H1 (cell line): Measurements from ENCODE around the gene HMCN2. TPM values are rescaled to one million over a fixed set of nuclear protein-coding genes. Genes with fewer than 3 reads are reported as not detected.

Source experiments
- CTCF ChIA-PET: fragments of 300-600 bp; sonication (Branson Sonifier 250); formaldehyde crosslinking; loops from one replicate; lab custom pipeline; 2021; ENCODE audit not compliant: partially characterized antibody; lab: Charles Lee
- POLR2A ChIA-PET: fragments of 300-600 bp; sonication (Branson Sonifier 250); formaldehyde crosslinking; loops from one replicate; lab custom pipeline; 2021; ENCODE audit warnings: inconsistent platforms; ENCODE audit not compliant: partially characterized antibody; lab: Charles Lee
- DNase-seq, 2 experiments: peaks; one replicate each; pipeline versions ENCODE4 v3.0.0 to v3.0.0-alpha.2; 2010 to 2022; ENCODE audit warnings: low spot score in 2 of 2, low read depth in 1 of 2, mixed read lengths in 1 of 2
- FAIRE-seq: peaks from 2 replicates; lab custom pipeline; 2011; peaks lifted over from hg19 to GRCh38; lab: Jason Lieb, UNC
- H2AFZ ChIP-seq: 2 replicates; pipeline ENCODE4 v1.8.1; 2012; ENCODE audit warnings: low read length, inconsistent platforms
- H2AK5ac ChIP-seq: 2 replicates; pipeline ENCODE4 v1.6.1; 2013; ENCODE audit warnings: low read depth, low read length
- H2BK120ac ChIP-seq: replicated peaks from 2 replicates; pipeline ENCODE3; 2013; ENCODE audit warnings: low read depth, low read length, inconsistent platforms
- H2BK12ac ChIP-seq: 2 replicates; pipeline ENCODE4 v1.6.1; 2013; ENCODE audit warnings: low read depth, low read length
- H2BK15ac ChIP-seq: 2 replicates; pipeline ENCODE4 v1.6.1; 2013; ENCODE audit warnings: low read length
- H2BK20ac ChIP-seq: 2 replicates; pipeline ENCODE4 v1.6.1; 2013; ENCODE audit warnings: low read length
- H2BK5ac ChIP-seq: 2 replicates; pipeline ENCODE4 v1.6.1; 2013; ENCODE audit warnings: low read depth, low read length
- H3K14ac ChIP-seq: 2 replicates; pipeline ENCODE4 v1.6.1; 2013; ENCODE audit warnings: inconsistent platforms; ENCODE audit not compliant: insufficient read length
- H3K18ac ChIP-seq: 2 replicates; pipeline ENCODE4 v1.6.1; 2013; ENCODE audit warnings: low read length; ENCODE audit errors: extremely low read depth
- H3K23ac ChIP-seq: 2 replicates; pipeline ENCODE4 v1.6.1; 2013; ENCODE audit warnings: inconsistent platforms; ENCODE audit not compliant: insufficient read length
- H3K23me2 ChIP-seq: 2 replicates; pipeline ENCODE4 v1.6.1; 2013; ENCODE audit warnings: low read depth, low read length
- H3K27ac ChIP-seq: 2 replicates; pipeline ENCODE4 v1.6.1; 2011; ENCODE audit warnings: low read depth, low read length, inconsistent platforms
- H3K27me3 ChIP-seq, 4 experiments: replicated peaks in 1 of 4; 1 replicate in 1 of 4; 2 replicates in 3 of 4; pipeline versions ENCODE4 v1.6.1 to v1.8.1; 2011 to 2013; ENCODE audit warnings: low read length in 3 of 4, mild to moderate bottlenecking in 3 of 4, inconsistent platforms in 2 of 4, mixed read lengths in 2 of 4, moderate library complexity in 1 of 4; ENCODE audit not compliant: control insufficient read depth in 3 of 4, insufficient read depth in 3 of 4; ENCODE audit errors: extremely low read depth in 1 of 4
- H3K36me3 ChIP-seq, 4 experiments: 2 replicates each; pipeline versions ENCODE4 v1.6.1 to v1.8.1; 2011 to 2013; ENCODE audit warnings: mild to moderate bottlenecking in 4 of 4, low read length in 3 of 4, moderate library complexity in 2 of 4, control low read depth in 1 of 4, inconsistent platforms in 1 of 4; ENCODE audit not compliant: insufficient read depth in 4 of 4, control insufficient read depth in 2 of 4
- H3K4ac ChIP-seq: replicated peaks from 2 replicates; pipeline ENCODE3; 2013; ENCODE audit warnings: low read length, low read depth, mixed read lengths, inconsistent platforms; ENCODE audit not compliant: insufficient read length
- H3K4me1 ChIP-seq, 4 experiments: replicated peaks in 1 of 4; 1 replicate in 1 of 4; 2 replicates in 3 of 4; pipeline versions ENCODE4 v1.6.1 to v1.8.1; 2011 to 2013; ENCODE audit warnings: low read length in 3 of 4, inconsistent platforms in 2 of 4, mixed read lengths in 1 of 4; ENCODE audit not compliant: insufficient read depth in 4 of 4, control insufficient read depth in 3 of 4
- H3K4me2 ChIP-seq, 2 experiments: 2 replicates each; pipeline versions ENCODE4 v1.6.1 to v1.8.1; 2011 to 2013; ENCODE audit warnings: low read depth in 2 of 2, low read length in 2 of 2, control low read depth in 1 of 2, inconsistent platforms in 1 of 2, mild to moderate bottlenecking in 1 of 2; ENCODE audit not compliant: insufficient read depth in 1 of 2
- H3K4me3 ChIP-seq, 4 experiments: fragments of 200-600, 300-600 bp in 1 of 4; sonication (generic), shearing (Covaris generic), sonication (Bioruptor Twin) in 1 of 4; 2 replicates each; pipeline versions ENCODE4 v1.5.1 to v1.8.1; 2011 to 2016; ENCODE audit warnings: low read length in 4 of 4, low read depth in 3 of 4, control low read depth in 2 of 4, inconsistent platforms in 2 of 4, mild to moderate bottlenecking in 2 of 4, mixed read lengths in 1 of 4, moderate library complexity in 1 of 4; ENCODE audit not compliant: insufficient read depth in 2 of 4; ENCODE audit errors: extremely low read depth in 1 of 4
- H3K56ac ChIP-seq: replicated peaks from 2 replicates; pipeline ENCODE3; 2013; ENCODE audit warnings: low read depth, mild to moderate bottlenecking, mixed read lengths, low read length, inconsistent platforms; ENCODE audit not compliant: insufficient read length
- H3K79me1 ChIP-seq: 2 replicates; pipeline ENCODE4 v1.6.1; 2013; ENCODE audit warnings: low read depth, low read length, control low read depth
- H3K79me2 ChIP-seq, 2 experiments: 2 replicates each; pipeline versions ENCODE4 v1.6.1 to v1.8.1; 2012 to 2013; ENCODE audit warnings: low read length in 2 of 2, mild to moderate bottlenecking in 2 of 2, inconsistent platforms in 1 of 2; ENCODE audit not compliant: insufficient read depth in 2 of 2, control insufficient read depth in 1 of 2
- H3K9ac ChIP-seq, 4 experiments: replicated peaks in 1 of 4; 1 replicate in 1 of 4; 2 replicates in 3 of 4; pipeline versions ENCODE4 v1.6.1 to v1.8.1; 2011 to 2013; ENCODE audit warnings: low read depth in 3 of 4, low read length in 3 of 4, control low read depth in 2 of 4, mild to moderate bottlenecking in 2 of 4, moderate library complexity in 2 of 4, inconsistent platforms in 1 of 4; ENCODE audit errors: extremely low read depth in 1 of 4
- H3K9me3 ChIP-seq, 2 experiments: 2 replicates each; pipeline versions ENCODE4 v1.6.1 to v1.8.1; 2012 to 2013; ENCODE audit warnings: mild to moderate bottlenecking in 2 of 2, moderate library complexity in 2 of 2, control low read depth in 1 of 2, inconsistent platforms in 1 of 2, low read depth in 1 of 2, low read length in 1 of 2, mixed read lengths in 1 of 2; ENCODE audit not compliant: insufficient read depth in 2 of 2
- H4K20me1 ChIP-seq, 2 experiments: replicated peaks in 1 of 2; 2 replicates each; pipeline versions ENCODE3 to v1.8.1; 2011 to 2013; ENCODE audit warnings: inconsistent platforms in 2 of 2, low read length in 2 of 2, mild to moderate bottlenecking in 1 of 2; ENCODE audit not compliant: insufficient read depth in 2 of 2, control insufficient read depth in 1 of 2
- H4K5ac ChIP-seq: 2 replicates; pipeline ENCODE4 v1.6.1; 2013; ENCODE audit warnings: low read length, low read depth, mixed read lengths, inconsistent platforms; ENCODE audit not compliant: insufficient read length
- H4K8ac ChIP-seq: 2 replicates; pipeline ENCODE4 v1.8.0; 2013; ENCODE audit warnings: mild to moderate bottlenecking, moderate library complexity, low read length, inconsistent platforms; ENCODE audit not compliant: insufficient read depth; ENCODE audit errors: extremely low read depth
- H4K91ac ChIP-seq: replicated peaks from 2 replicates; pipeline ENCODE3; 2013; ENCODE audit warnings: low read length, mixed read lengths, inconsistent platforms; ENCODE audit not compliant: insufficient read length
- BACH1 ChIP-seq: IDR thresholded peaks from 2 replicates; pipeline ENCODE4 v1.6.1; 2012; ENCODE audit warnings: low read length, improper control_type of control experiment
- CBX5 ChIP-seq: fragments of 300-800, 300-1000 bp; sonication (generic); IDR thresholded peaks from 2 replicates; pipeline ENCODE4 v1.7.1; 2016; ENCODE audit warnings: antibody characterized with exemption, low read length, low read depth
- JUN ChIP-seq: IDR thresholded peaks from 2 replicates; pipeline ENCODE4 v1.6.1; 2011; ENCODE audit warnings: low read depth, mild to moderate bottlenecking, improper control_type of control experiment, low read length
- POLR2A ChIP-seq, 2 experiments: IDR thresholded peaks; 1 replicate in 1 of 2; 2 replicates in 1 of 2; pipeline ENCODE4 v1.6.1; 2011; ENCODE audit warnings: low read depth in 2 of 2, low read length in 2 of 2, mild to moderate bottlenecking in 2 of 2; ENCODE audit errors: control extremely low read depth in 1 of 2
- POU5F1 ChIP-seq: IDR thresholded peaks from 2 replicates; pipeline ENCODE4 v1.6.1; 2011; ENCODE audit warnings: low read depth, mild to moderate bottlenecking, low read length, moderate library complexity
- RBBP5 ChIP-seq: IDR thresholded peaks from 2 replicates; pipeline ENCODE4 v1.7.1; 2012; ENCODE audit warnings: low read depth, mild to moderate bottlenecking, inconsistent platforms, low read length, moderate library complexity, borderline replicate concordance
- RNF2 ChIP-seq: fragments of 200-900, 300-1000 bp; sonication (generic); IDR thresholded peaks from 2 replicates; pipeline ENCODE4 v1.7.1; 2016; ENCODE audit warnings: borderline replicate concordance, low read depth, mild to moderate bottlenecking, antibody characterized with exemption, low read length; ENCODE audit not compliant: poor library complexity, severe bottlenecking; ENCODE audit errors: missing control alignments
- SAP30 ChIP-seq: fragments of 300-600 bp; sonication (generic); IDR thresholded peaks from 2 replicates; pipeline ENCODE4 v1.7.1; 2012; ENCODE audit warnings: low read length, moderate library complexity, mild to moderate bottlenecking, inconsistent platforms; ENCODE audit not compliant: insufficient read depth, insufficient replicate concordance
- SP1 ChIP-seq: IDR thresholded peaks from 2 replicates; pipeline ENCODE4 v1.6.1; 2011; ENCODE audit warnings: low read depth, low read length
- TAF1 ChIP-seq: IDR thresholded peaks from 2 replicates; pipeline ENCODE4 v1.6.1; 2011; ENCODE audit warnings: mild to moderate bottlenecking, low read depth, low read length
- YY1 ChIP-seq: IDR thresholded peaks from 2 replicates; pipeline ENCODE4 v1.6.1; 2011; ENCODE audit warnings: low read depth, mild to moderate bottlenecking, low read length
- WGBS, 2 experiments: shearing (Covaris generic) in 1 of 2; methylation state at CpG; one replicate each; pipeline versions ENCODE4 v1.1.6 to v1.1.7; 2013 to 2015; ENCODE audit warnings: low lambda C conversion rate in 2 of 2, mixed read lengths in 2 of 2, inconsistent platforms in 1 of 2, low coverage in 1 of 2, missing lambda C conversion rate in 1 of 2; ENCODE audit not compliant: insufficient replicate concordance in 2 of 2, insufficient coverage in 1 of 2, insufficient read length in 1 of 2; ENCODE audit errors: extremely low coverage in 1 of 2, missing lambda C conversion rate in 1 of 2; 5-methylcytosine and 5-hydroxymethylcytosine counted together
- polyA plus RNA-seq, 7 experiments: library from polyadenylated mRNA; depleted of rRNA in 3 of 7; stranded (reverse) in 5 of 7; unstranded in 2 of 7; fragments of >200 nt in 5 of 7; fragments of 200-250 nt in 2 of 7; gene quantifications; 1 replicate in 5 of 7; 2 replicates in 1 of 7; 4 replicates in 1 of 7; pipeline versions ENCODE4 v1.2.1 to v1.2.3, GENCODE V29; 2011 to 2013; ENCODE audit warnings: missing spikeins in 2 of 7, mixed read lengths in 2 of 7
- total RNA-seq: library from RNA; stranded (reverse); fragmentation: NEBNext Ultra II Directional; extraction: Animal tissue kit (Norgen Biotek cat#: 25700); gene quantifications from 2 replicates; pipeline ENCODE4 v1.2.1, GENCODE V29; 2021
- TF ChIP-seq, protein P1 (sequence below): IDR thresholded peaks from 2 replicates; pipeline ENCODE4 v1.6.1; 2011; ENCODE audit warnings: low read depth, mild to moderate bottlenecking, low read length; ENCODE audit not compliant: insufficient read depth

Gene HMCN2
- total and polyA plus RNA-seq, 2 of the 8 experiments (the other 6 are each of a cell fraction or from before 2014, with no cell fraction given), result 5.0 to 9.1 TPM

DNA sequence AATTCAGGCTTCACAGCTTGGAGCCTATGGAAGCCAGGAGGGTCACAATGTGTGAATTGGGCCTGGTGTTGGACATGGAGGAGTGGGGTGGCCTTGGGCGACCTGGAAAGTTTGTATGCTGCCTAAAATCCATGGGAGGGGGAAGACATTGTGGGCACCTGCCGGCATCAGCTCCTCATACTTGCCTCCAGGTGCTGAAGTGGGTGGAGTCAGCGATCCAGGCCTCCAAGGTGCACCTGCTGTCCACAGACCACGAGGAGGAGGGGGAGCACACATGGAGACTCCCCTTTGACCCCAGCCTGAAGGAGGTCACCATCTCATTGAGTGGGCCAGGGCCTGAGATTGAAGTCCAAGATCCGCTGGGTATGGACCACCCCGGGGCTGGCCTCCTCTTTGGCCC is 29.1 kb downstream of the HMCN2 start:
- FAIRE-seq, result no peak

More for the DNA sequence above, 29.1 kb downstream of the HMCN2 start:
- H3K23me2 ChIP-seq, result peaks cover 4% of the 10 kb centered on the region; the same call in 1 of the 2 replicates
- no peak overlapping the region for H2BK12ac ChIP-seq
- TF ChIP-seq JUN (no peak), YY1 (no peak), TAF1 (no peak), CBX5 (no peak), RBBP5 (no peak), RNF2 (no peak), SP1 (no peak), POU5F1 (no peak), SAP30 (no peak), POLR2A (IDR thresholded peaks at IDR 0.05; ENCODE audit: control extremely low read depth in 1 of 2, low read depth in 2 of 2, low read length in 2 of 2) (no peak), BACH1 (no peak)
- TF ChIP-seq, protein P1, sequence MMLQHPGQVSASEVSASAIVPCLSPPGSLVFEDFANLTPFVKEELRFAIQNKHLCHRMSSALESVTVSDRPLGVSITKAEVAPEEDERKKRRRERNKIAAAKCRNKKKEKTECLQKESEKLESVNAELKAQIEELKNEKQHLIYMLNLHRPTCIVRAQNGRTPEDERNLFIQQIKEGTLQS, result no peak
- H4K8ac ChIP-seq, result no peak overlapping the region
- no peak overlapping the region for H3K23ac ChIP-seq
- H2BK20ac ChIP-seq, result no peak overlapping the region
- no peaks in the 10 kb centered on the region for H3K79me1 ChIP-seq
- H2AFZ ChIP-seq, result no peak overlapping the region
- peaks cover 0 to 7% (median 2%) of the 10 kb centered on the region in 4 experiments; a peak in 5 of 7 replicates for H3K4me1 ChIP-seq
- no peak overlapping the region for H3K4me2 ChIP-seq
- no peak overlapping the region for H2BK120ac ChIP-seq
- H3K9ac ChIP-seq, result no peak overlapping the region
- no peak overlapping the region for H3K18ac ChIP-seq
- no peak overlapping the region for H4K91ac ChIP-seq
- CTCF ChIA-PET, result interaction anchor here (0.9 to 3.6 kb wide), 3 partner anchors 18 to 21 kb away, joined by 3 to 12 read pairs (median 3); no protein-coding TSS in a partner anchor
- peaks cover 0 to 6% (median 0%) of the 10 kb centered on the region in 4 experiments; a peak in 2 of 8 replicates for H3K36me3 ChIP-seq
- H2AK5ac ChIP-seq, result no peak overlapping the region
- no peaks in the 10 kb centered on the region for H3K27me3 ChIP-seq
- H3K9me3 ChIP-seq, result no peaks in the 10 kb centered on the region
- no peak overlapping the region for H3K4ac ChIP-seq
- H4K5ac ChIP-seq, result no peak overlapping the region
- POLR2A ChIA-PET, result interaction anchor here (1.0 kb wide), 1 partner anchor 149 kb away, joined by 3 read pairs; no protein-coding TSS in a partner anchor
- no peak overlapping the region for H2BK5ac ChIP-seq
- no peak overlapping the region for H3K56ac ChIP-seq
- H4K20me1 ChIP-seq, result no peaks in the 10 kb centered on the region
- H3K14ac ChIP-seq, result no peak overlapping the region
- WGBS, 2 experiments, result 83% methylated on average over 6 of the region's 6 CpGs; no CpG with 5 or more reads in 1 of the 2 experiments
- H2BK15ac ChIP-seq, result no peak overlapping the region
- DNase-seq, result no peak
- no peak overlapping the region for H3K27ac ChIP-seq
- no peaks in the 10 kb centered on the region for H3K79me2 ChIP-seq
- H3K4me3 ChIP-seq, result no peak overlapping the region
